ENCODE data around the gene POLR3A. TPM values are rescaled to one million over a fixed set of nuclear protein-coding genes. Genes with fewer than 3 reads are reported as not detected.

POLR3A gene
- total and polyA plus RNA-seq, 5 donors: 3.9 to 10.2 (median 8.7) TPM

DNA sequence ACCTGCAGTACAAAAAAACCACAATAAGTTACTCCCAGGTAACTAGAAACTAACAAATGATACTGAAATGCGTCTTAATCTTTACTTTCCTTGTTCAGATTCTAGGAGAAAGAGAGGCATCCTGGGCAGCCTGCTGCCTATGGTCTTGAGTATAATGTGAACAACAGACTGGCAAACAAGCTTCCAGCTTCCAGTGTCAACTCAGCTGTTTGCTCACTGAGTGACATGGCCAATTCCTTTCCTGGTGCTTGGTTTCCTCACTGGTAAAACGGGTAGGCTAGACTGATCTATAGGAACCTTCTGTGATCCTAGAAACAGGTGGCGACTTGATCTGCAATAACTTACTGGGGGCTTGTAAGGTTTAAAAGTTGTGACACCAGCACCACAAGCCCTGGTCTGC, 10.1 kb downstream of the POLR3A start:
- WGBS: 90% methylated on average over 3 of the region's 3 CpGs
- intact Hi-C loops (cut with DNase I): no loop called here
- H3K9me3 ChIP-seq (ENCODE audit: control insufficient read depth, low read length): no peaks in the 10 kb centered on the region
- no peaks in the 10 kb centered on the region for H3K4me1 ChIP-seq (ENCODE audit: control insufficient read depth, insufficient read depth, low read length)
- H3K4me3 ChIP-seq (ENCODE audit: low read length): no peak overlapping the region
- no peak for ATAC-seq
- DNase-seq: no peak
- H3K27ac ChIP-seq (ENCODE audit: low read length): no peak overlapping the region
- H3K27me3 ChIP-seq (ENCODE audit: control insufficient read depth, insufficient read depth): no peaks in the 10 kb centered on the region

- no peak for DNase-seq
- intact Hi-C loops (cut with DNase I): no loop called here
- H3K4me3 ChIP-seq (ENCODE audit: low read length): no peak overlapping the region
- no peak overlapping the region for H3K27ac ChIP-seq (ENCODE audit: low read length)
- H3K9me3 ChIP-seq (ENCODE audit: control insufficient read depth, low read length): no peaks in the 10 kb centered on the region
- H3K4me1 ChIP-seq (ENCODE audit: control insufficient read depth, insufficient read depth, low read length): no peaks in the 10 kb centered on the region
- ATAC-seq: no peak
- H3K27me3 ChIP-seq (ENCODE audit: control insufficient read depth, insufficient read depth): no peaks in the 10 kb centered on the region
- WGBS: 82% methylated on average over 5 of the region's 5 CpGs
Measured at GRCh38 chr10:78017856-78018255, 11.5 kb downstream of the POLR3A start.

GRCh38 chr10:78015546-78015945, 13.8 kb downstream of the POLR3A start:
- ATAC-seq: peak; percentile 49 to 56

DNA sequence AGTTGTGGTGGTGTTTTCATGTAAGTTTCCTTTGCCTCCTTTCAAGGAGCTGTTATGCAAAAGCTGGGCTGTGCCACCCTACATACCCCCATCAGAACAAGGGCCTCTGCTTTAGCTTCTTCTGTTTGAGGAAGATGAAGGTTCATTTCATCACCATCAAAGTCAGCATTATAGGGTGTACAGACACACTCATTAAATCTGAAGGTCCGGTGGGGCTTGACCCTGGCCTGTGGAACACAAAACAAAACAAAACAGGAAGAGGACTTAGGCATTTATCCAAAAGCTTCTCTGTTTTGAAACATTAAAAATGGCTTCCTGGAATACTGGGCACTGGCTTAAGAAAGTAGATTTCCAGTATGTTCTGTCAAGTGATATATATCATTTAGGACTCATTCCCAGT, 15.8 kb downstream of the POLR3A start:
- DNase-seq: no peak
- Histone ChIP-seq H3K4me1 (ENCODE audit: control insufficient read depth, insufficient read depth, low read length) (no peaks in the 10 kb centered on the region), H3K27me3 (ENCODE audit: control insufficient read depth, insufficient read depth) (no peaks in the 10 kb centered on the region), H3K4me3 (ENCODE audit: low read length) (no peak overlapping the region), H3K9me3 (ENCODE audit: control insufficient read depth, low read length) (no peaks in the 10 kb centered on the region), H3K27ac (ENCODE audit: low read length) (no peak overlapping the region)
- WGBS: 48% methylated on average over 1 of the region's 1 CpG
- ATAC-seq: no peak
- intact Hi-C loops (cut with DNase I): no loop called here

More at GRCh38 chr10:78015546-78015945, 13.8 kb downstream of the POLR3A start:
- H3K4me3 ChIP-seq (ENCODE audit: low read length): no peak overlapping the region
- intact Hi-C loops (cut with DNase I): no loop called here
- no peaks in the 10 kb centered on the region for H3K9me3 ChIP-seq (ENCODE audit: control insufficient read depth, low read length)
- DNase-seq: no peak
- no peaks in the 10 kb centered on the region for H3K4me1 ChIP-seq (ENCODE audit: control insufficient read depth, insufficient read depth, low read length)
- H3K27ac ChIP-seq (ENCODE audit: low read length): no peak overlapping the region
- no peaks in the 10 kb centered on the region for H3K27me3 ChIP-seq (ENCODE audit: control insufficient read depth, insufficient read depth)
- 73% methylated on average over 5 of the region's 5 CpGs for WGBS

DNA sequence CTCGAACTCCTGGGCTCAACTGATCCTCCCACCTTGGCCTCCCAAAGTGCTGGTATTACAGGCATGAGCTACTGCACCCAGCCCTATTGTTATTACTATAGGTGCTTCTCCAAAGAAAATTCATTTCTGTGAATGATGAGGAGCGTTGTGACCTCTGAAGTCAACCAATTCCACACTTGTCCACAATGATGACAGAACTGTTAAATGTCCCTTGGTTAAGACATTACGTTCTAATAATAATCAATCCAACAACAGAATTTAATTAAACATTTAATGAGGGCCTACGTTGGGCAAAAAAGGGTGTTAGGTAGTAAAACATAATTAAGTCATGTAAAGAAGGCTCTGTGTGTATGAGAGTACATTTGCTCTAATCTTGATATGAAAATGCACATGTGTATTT, 18.2 kb downstream of the POLR3A start:
- intact Hi-C loops (cut with DNase I): no loop called here
- no peak overlapping the region for H3K27ac ChIP-seq (ENCODE audit: low read length)
- no peaks in the 10 kb centered on the region for H3K9me3 ChIP-seq (ENCODE audit: control insufficient read depth, low read length)
- H3K27me3 ChIP-seq (ENCODE audit: control insufficient read depth, insufficient read depth): no peaks in the 10 kb centered on the region
- H3K4me1 ChIP-seq (ENCODE audit: control insufficient read depth, insufficient read depth, low read length): no peaks in the 10 kb centered on the region
- no peak overlapping the region for H3K4me3 ChIP-seq (ENCODE audit: low read length)
- WGBS: 94% methylated on average over 4 of the region's 4 CpGs
- ATAC-seq (no peak), DNase-seq (no peak)

DNA sequence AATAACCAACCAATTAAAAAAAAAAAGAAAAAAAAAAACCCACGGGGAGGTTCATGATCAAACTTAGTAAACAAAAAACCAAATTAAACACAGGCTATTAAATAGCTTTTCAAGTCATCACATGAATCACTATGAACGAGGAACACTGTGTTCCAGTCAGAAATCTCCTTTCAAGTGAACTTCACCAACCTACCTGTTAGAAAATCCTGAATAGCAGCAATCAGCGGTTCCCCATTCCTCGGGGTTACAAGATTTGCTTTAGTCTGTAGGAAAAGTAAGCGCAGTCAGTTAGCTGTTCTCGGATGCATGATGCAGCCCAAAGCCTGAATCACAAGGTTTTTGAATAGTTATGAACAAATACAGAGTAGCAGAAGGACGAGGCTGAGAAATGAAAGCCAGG, 19.0 kb downstream of the POLR3A start:
- ATAC-seq (no peak), DNase-seq (no peak)
- 94% methylated on average over 7 of the region's 7 CpGs for WGBS
- H3K4me3 ChIP-seq (ENCODE audit: low read length): no peak overlapping the region
- H3K9me3 ChIP-seq (ENCODE audit: control insufficient read depth, low read length): no peaks in the 10 kb centered on the region
- H3K27ac ChIP-seq (ENCODE audit: low read length): no peak overlapping the region
- no peaks in the 10 kb centered on the region for H3K27me3 ChIP-seq (ENCODE audit: control insufficient read depth, insufficient read depth)
- intact Hi-C loops (cut with DNase I): no loop called here
- no peaks in the 10 kb centered on the region for H3K4me1 ChIP-seq (ENCODE audit: control insufficient read depth, insufficient read depth, low read length)

- Histone ChIP-seq H3K4me1 (ENCODE audit: control insufficient read depth, insufficient read depth, low read length) (no peaks in the 10 kb centered on the region), H3K4me3 (ENCODE audit: low read length) (no peak overlapping the region), H3K9me3 (ENCODE audit: control insufficient read depth, low read length) (no peaks in the 10 kb centered on the region), H3K27ac (ENCODE audit: low read length) (no peak overlapping the region), H3K27me3 (ENCODE audit: control insufficient read depth, insufficient read depth) (no peaks in the 10 kb centered on the region)
- DNase-seq: no peak
- ATAC-seq: no peak
- WGBS: 93% methylated on average over 6 of the region's 6 CpGs
- intact Hi-C loops (cut with DNase I): no loop called here
Measured at GRCh38 chr10:78009662-78010061, 19.7 kb downstream of the POLR3A start.

DNA sequence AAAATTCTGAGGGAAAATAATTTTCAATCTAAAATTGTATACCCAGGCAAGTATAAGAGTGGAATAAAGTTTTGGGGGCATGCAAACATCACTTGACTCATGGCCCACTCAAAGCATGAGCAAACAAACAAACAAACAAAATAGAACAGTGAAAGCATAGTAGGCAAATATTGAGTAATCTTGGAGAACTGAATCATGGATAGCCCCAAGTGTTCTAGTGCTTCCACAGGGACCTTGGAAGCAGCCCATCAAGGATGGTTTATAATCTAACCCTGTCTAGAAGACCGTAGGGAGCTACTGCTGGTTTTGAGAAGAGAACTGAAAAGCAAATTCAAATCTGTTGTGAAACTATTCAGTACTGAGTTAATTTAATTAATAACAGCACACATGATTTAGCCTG, 22.1 kb downstream of the POLR3A start:
- H3K4me3 ChIP-seq (ENCODE audit: low read length): no peak overlapping the region
- H3K9me3 ChIP-seq (ENCODE audit: control insufficient read depth, low read length): no peaks in the 10 kb centered on the region
- 78% methylated on average over 1 of the region's 1 CpG for WGBS
- H3K27me3 ChIP-seq (ENCODE audit: control insufficient read depth, insufficient read depth): no peaks in the 10 kb centered on the region
- no peaks in the 10 kb centered on the region for H3K4me1 ChIP-seq (ENCODE audit: control insufficient read depth, insufficient read depth, low read length)
- ATAC-seq (no peak), DNase-seq (no peak)
- no peak overlapping the region for H3K27ac ChIP-seq (ENCODE audit: low read length)
- intact Hi-C loops (cut with DNase I): no loop called here

GRCh38 chr10:78004215-78005026, 24.9 kb downstream of the POLR3A start:
- Histone ChIP-seq H3K27ac (ENCODE audit: low read length) (no peak overlapping the region), H3K4me1 (ENCODE audit: control insufficient read depth, insufficient read depth, low read length) (no peaks in the 10 kb centered on the region), H3K4me3 (ENCODE audit: low read length) (no peak overlapping the region), H3K27me3 (ENCODE audit: control insufficient read depth, insufficient read depth) (no peaks in the 10 kb centered on the region), H3K9me3 (ENCODE audit: control insufficient read depth, low read length) (no peaks in the 10 kb centered on the region)
- intact Hi-C loops (cut with DNase I): no loop called here
- ATAC-seq (no peak), DNase-seq (no peak)
- 85% methylated on average over 16 of the region's 16 CpGs for WGBS

GRCh38 chr10:78002541-78003288, 26.6 kb downstream of the POLR3A start:
- Histone ChIP-seq H3K27me3 (ENCODE audit: control insufficient read depth, insufficient read depth) (no peaks in the 10 kb centered on the region), H3K9me3 (ENCODE audit: control insufficient read depth, low read length) (no peaks in the 10 kb centered on the region), H3K4me3 (ENCODE audit: low read length) (no peak overlapping the region), H3K4me1 (ENCODE audit: control insufficient read depth, insufficient read depth, low read length) (no peaks in the 10 kb centered on the region), H3K27ac (ENCODE audit: low read length) (no peak overlapping the region)
- ATAC-seq: no peak
- DNase-seq: no peak
- 91% methylated on average over 4 of the region's 4 CpGs for WGBS
- intact Hi-C loops (cut with DNase I): no loop called here

DNA sequence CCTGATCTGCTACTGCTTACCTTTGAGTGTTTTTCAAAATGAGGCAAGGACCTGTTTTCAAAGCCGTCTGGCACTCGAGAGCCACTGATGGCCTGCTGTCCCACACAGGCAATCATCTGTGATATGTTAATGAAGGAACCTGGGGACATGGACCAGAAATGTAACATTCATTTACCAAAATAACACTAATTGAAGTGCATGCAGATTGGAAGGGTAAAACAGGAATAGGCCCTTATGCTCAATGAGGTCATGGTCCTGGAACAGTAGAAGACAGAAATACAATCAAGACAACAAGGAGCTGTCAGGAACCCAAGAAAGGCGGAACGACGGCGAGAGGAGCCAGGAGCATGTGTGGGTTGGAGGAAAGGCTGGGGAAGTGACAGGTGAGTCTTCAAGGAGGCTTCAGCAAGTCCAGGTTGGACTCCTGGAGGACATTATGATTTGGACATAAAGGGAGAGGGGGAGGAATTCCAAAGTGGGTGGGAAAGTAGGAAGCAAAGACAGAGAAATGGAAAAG, 28.3 kb downstream of the POLR3A start:
- 90% methylated on average over 6 of the region's 6 CpGs for WGBS
- no peak for ATAC-seq
- DNase-seq: no peak
- Histone ChIP-seq H3K9me3 (ENCODE audit: control insufficient read depth, low read length) (no peaks in the 10 kb centered on the region), H3K27ac (ENCODE audit: low read length) (no peak overlapping the region), H3K27me3 (ENCODE audit: control insufficient read depth, insufficient read depth) (no peaks in the 10 kb centered on the region), H3K4me1 (ENCODE audit: control insufficient read depth, insufficient read depth, low read length) (no peaks in the 10 kb centered on the region), H3K4me3 (ENCODE audit: low read length) (no peak overlapping the region)
- intact Hi-C loops (cut with DNase I): no loop called here

All from right cardiac atrium (tissue), 5 donors.